ENCODE data around the gene PAPPA. TPM values are rescaled to one million over a fixed set of nuclear protein-coding genes. Genes with fewer than 3 reads are reported as not detected.

Gene PAPPA
- total RNA-seq, 1 experiment from 2014 or later, result 0.17 TPM

GRCh38 chr9:116393198-116393597 is 239.6 kb downstream of the PAPPA start:
- DNase-seq, result no peak
- H3K27me3 Mint-ChIP-seq (ENCODE audit: low read depth), result no peaks in the 10 kb centered on the region
- H3K4me3 Mint-ChIP-seq, result no peak overlapping the region
- no peak overlapping the region for H3K18ac ChIP-seq (ENCODE audit: insufficient read length, low read depth, low read length)
- no peak overlapping the region for H2AFZ ChIP-seq (ENCODE audit: low read length)
- no peak overlapping the region for H2BK12ac ChIP-seq (ENCODE audit: insufficient read length, low read depth, low read length)
- no CpG with 5 or more reads among the region's 1 CpG for WGBS (ENCODE audit: extremely low coverage, insufficient read length, low lambda C conversion rate)
- H2AK5ac ChIP-seq (ENCODE audit: insufficient read length, low read length), result no peak overlapping the region
- H3K4me1 Mint-ChIP-seq, result peaks cover 8% of the 10 kb centered on the region in 2 experiments; a peak in 3 of 4 replicates
- no peak overlapping the region for H4K5ac ChIP-seq (ENCODE audit: insufficient read length, low read depth, low read length)
- no peak overlapping the region for H3K27ac ChIP-seq (ENCODE audit: insufficient read length, low read depth, low read length)
- no peaks in the 10 kb centered on the region; the same call in 1 of the 2 replicates for H3K27me3 ChIP-seq (ENCODE audit: insufficient read depth, low read length)
- no peaks in the 10 kb centered on the region for H3K9me3 Mint-ChIP-seq
- H3K14ac ChIP-seq (ENCODE audit: insufficient read depth, low read length), result no peak overlapping the region
- no peaks in the 10 kb centered on the region for H3K4me1 ChIP-seq (ENCODE audit: insufficient read depth, low read length)
- TF ChIP-seq CTCF (conservative IDR thresholded peaks at IDR 0.05), result no peak
- no peak overlapping the region for H3K4ac ChIP-seq (ENCODE audit: low read depth, low read length)
- no peaks in the 10 kb centered on the region for H3K9me3 ChIP-seq (ENCODE audit: control insufficient read depth, low read depth, low read length)
- no peaks in the 10 kb centered on the region for H3K79me1 ChIP-seq (ENCODE audit: insufficient read depth, low read depth, low read length, poor library complexity, severe bottlenecking)
- no peaks in the 10 kb centered on the region for H3K79me2 ChIP-seq (ENCODE audit: insufficient read depth, low read length)
- no peak overlapping the region for H3K27ac Mint-ChIP-seq
- no peaks in the 10 kb centered on the region for H4K20me1 ChIP-seq (ENCODE audit: control insufficient read depth, insufficient read depth, insufficient read length)
- H4K8ac ChIP-seq (replicated peaks; ENCODE audit: insufficient read length, low read depth, low read length), result no peak overlapping the region
- H2BK5ac ChIP-seq (ENCODE audit: insufficient read length, low read length), result no peak overlapping the region
- no peak overlapping the region for H3K4me2 ChIP-seq (ENCODE audit: insufficient read depth, insufficient read length, low read length)
- no peak overlapping the region for H3K9ac ChIP-seq (ENCODE audit: extremely low read depth, insufficient read length, low read length)
- no peaks in the 10 kb centered on the region for H3K36me3 Mint-ChIP-seq (ENCODE audit: insufficient read depth in 1 of 3, low read depth in 3 of 3)
- no peak overlapping the region for H2BK120ac ChIP-seq (ENCODE audit: low read depth, low read length, poor library complexity, severe bottlenecking)
- H2BK20ac ChIP-seq (ENCODE audit: low read depth, low read length, poor library complexity, severe bottlenecking), result no peak overlapping the region
- H2BK15ac ChIP-seq (ENCODE audit: low read depth, low read length), result no peak overlapping the region
- H3K23me2 ChIP-seq (ENCODE audit: insufficient read length, low read depth, low read length, poor library complexity, severe bottlenecking), result no peaks in the 10 kb centered on the region
- H3K23ac ChIP-seq (ENCODE audit: insufficient read length, low read depth, low read length), result no peak overlapping the region
- H4K91ac ChIP-seq (ENCODE audit: insufficient read length, low read depth, low read length), result no peak overlapping the region
- no peak overlapping the region for H3T11ph ChIP-seq (ENCODE audit: low read length)
- no peak overlapping the region for H3K56ac ChIP-seq (ENCODE audit: insufficient read length, low read depth, low read length)

Data from H9 (cell line).